ENCODE data around the gene PARN. TPM values are rescaled to one million over a fixed set of nuclear protein-coding genes. Genes with fewer than 3 reads are reported as not detected.

Gene PARN
- polyA plus RNA-seq, 3 donors: 18.4 to 24.4 (median 19.1) TPM

DNA sequence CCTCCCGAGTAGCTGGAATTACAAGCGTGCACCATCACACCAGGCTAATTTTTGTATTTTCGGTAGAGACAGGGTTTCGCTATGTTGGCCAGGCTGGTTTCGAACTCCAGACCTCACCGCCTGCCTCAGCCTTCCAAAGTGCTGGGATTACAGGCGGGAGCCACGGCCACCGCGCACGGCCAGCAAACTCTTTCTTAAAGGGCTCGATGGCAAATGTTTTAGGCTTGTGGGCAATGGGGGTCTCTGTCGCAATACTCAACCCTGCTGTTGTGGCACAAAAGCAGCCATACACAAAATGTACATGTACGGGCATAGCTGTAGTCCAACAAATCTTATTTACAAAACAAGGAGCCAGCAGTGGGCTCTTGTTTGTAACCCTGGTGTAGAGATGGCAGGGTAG is 18.4 kb downstream of the PARN start:
- Mint-ChIP-seq H3K27ac (no peak overlapping the region), H3K27me3 (ENCODE audit: low read depth in 3 of 3) (no peaks in the 10 kb centered on the region), H3K36me3 (peaks cover 76 to 97% of the 10 kb centered on the region in 2 donors), H3K4me3 (no peak overlapping the region), H3K9me3 (no peaks in the 10 kb centered on the region), H3K4me1 (no peaks in the 10 kb centered on the region)
- TF ChIP-seq, protein P1, sequence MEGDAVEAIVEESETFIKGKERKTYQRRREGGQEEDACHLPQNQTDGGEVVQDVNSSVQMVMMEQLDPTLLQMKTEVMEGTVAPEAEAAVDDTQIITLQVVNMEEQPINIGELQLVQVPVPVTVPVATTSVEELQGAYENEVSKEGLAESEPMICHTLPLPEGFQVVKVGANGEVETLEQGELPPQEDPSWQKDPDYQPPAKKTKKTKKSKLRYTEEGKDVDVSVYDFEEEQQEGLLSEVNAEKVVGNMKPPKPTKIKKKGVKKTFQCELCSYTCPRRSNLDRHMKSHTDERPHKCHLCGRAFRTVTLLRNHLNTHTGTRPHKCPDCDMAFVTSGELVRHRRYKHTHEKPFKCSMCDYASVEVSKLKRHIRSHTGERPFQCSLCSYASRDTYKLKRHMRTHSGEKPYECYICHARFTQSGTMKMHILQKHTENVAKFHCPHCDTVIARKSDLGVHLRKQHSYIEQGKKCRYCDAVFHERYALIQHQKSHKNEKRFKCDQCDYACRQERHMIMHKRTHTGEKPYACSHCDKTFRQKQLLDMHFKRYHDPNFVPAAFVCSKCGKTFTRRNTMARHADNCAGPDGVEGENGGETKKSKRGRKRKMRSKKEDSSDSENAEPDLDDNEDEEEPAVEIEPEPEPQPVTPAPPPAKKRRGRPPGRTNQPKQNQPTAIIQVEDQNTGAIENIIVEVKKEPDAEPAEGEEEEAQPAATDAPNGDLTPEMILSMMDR (IDR thresholded peaks at IDR 0.05): no peak
- Histone ChIP-seq H3K36me3 (replicated peaks in 1 of 2; ENCODE audit: control insufficient read depth in 1 of 2, insufficient read depth in 2 of 2, low read length in 2 of 2) (peaks cover 82 to 96% of the 10 kb centered on the region in 2 donors), H3K27ac (ENCODE audit: low read depth in 1 of 2, low read length in 2 of 2) (no peak overlapping the region), H4K20me1 (ENCODE audit: insufficient read depth, low read length) (no peaks in the 10 kb centered on the region), H3K79me2 (ENCODE audit: insufficient read depth, low read length) (no peaks in the 10 kb centered on the region), H3K4me1 (ENCODE audit: control insufficient read depth in 1 of 2, insufficient read depth in 2 of 2, low read length in 2 of 2) (no peaks in the 10 kb centered on the region), H3K4me3 (replicated peaks in 1 of 3; ENCODE audit: low read depth in 2 of 3, low read length in 3 of 3) (no peak overlapping the region), H3K9me3 (replicated peaks in 1 of 2; ENCODE audit: control insufficient read depth in 1 of 2, insufficient read depth in 1 of 2, low read length in 2 of 2) (no peaks in the 10 kb centered on the region), H3K27me3 (ENCODE audit: control insufficient read depth in 2 of 2, insufficient read depth in 2 of 2, low read length in 2 of 2) (no peaks in the 10 kb centered on the region), H3K9ac (ENCODE audit: insufficient read depth, low read length, poor library complexity, severe bottlenecking) (no peak overlapping the region), H2AFZ (ENCODE audit: insufficient read depth, low read depth, low read length, poor library complexity, severe bottlenecking) (no peak overlapping the region), H3K4me2 (replicated peaks; ENCODE audit: extremely low read depth, low read length, poor library complexity, severe bottlenecking) (no peak overlapping the region)
- intact Hi-C loops (cut with micrococcal nuclease): no loop called here
- DNase-seq: no peak
- WGBS (ENCODE audit: insufficient coverage): 99% methylated on average over 12 of the region's 14 CpGs

DNA sequence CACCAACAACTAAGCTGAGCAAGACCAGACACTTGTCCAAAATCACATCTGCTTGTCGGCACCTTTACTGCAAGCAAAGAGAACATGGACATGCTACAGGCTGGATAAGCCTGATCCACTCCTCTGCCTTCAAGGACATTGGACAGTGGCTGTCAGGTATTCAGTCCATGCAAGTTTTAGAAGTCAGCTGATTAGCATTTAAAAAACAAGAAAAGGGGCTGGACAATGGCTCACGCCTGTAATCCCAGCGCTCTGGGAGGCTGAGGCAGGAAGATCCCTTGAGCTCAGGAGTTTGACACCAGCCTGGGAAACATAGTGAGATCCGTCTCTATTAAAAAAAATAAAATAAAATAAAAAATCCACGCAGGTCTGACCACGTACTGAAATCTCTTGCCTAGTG is 20.3 kb downstream of the PARN start:
- TF ChIP-seq, protein P1 (IDR thresholded peaks at IDR 0.05): no peak
- Mint-ChIP-seq H3K9me3 (no peaks in the 10 kb centered on the region), H3K4me1 (no peaks in the 10 kb centered on the region), H3K27me3 (ENCODE audit: low read depth in 3 of 3) (no peaks in the 10 kb centered on the region), H3K27ac (no peak overlapping the region), H3K36me3 (peaks cover 67 to 94% of the 10 kb centered on the region in 2 donors), H3K4me3 (no peak overlapping the region)
- Histone ChIP-seq H3K79me2 (ENCODE audit: insufficient read depth, low read length) (no peaks in the 10 kb centered on the region), H3K27me3 (ENCODE audit: control insufficient read depth in 2 of 2, insufficient read depth in 2 of 2, low read length in 2 of 2) (no peaks in the 10 kb centered on the region), H3K4me2 (replicated peaks; ENCODE audit: extremely low read depth, low read length, poor library complexity, severe bottlenecking) (no peak overlapping the region), H4K20me1 (ENCODE audit: insufficient read depth, low read length) (no peaks in the 10 kb centered on the region), H3K27ac (ENCODE audit: low read depth in 1 of 2, low read length in 2 of 2) (no peak overlapping the region), H2AFZ (ENCODE audit: insufficient read depth, low read depth, low read length, poor library complexity, severe bottlenecking) (no peak overlapping the region), H3K4me1 (ENCODE audit: control insufficient read depth in 1 of 2, insufficient read depth in 2 of 2, low read length in 2 of 2) (no peaks in the 10 kb centered on the region), H3K9me3 (replicated peaks in 1 of 2; ENCODE audit: control insufficient read depth in 1 of 2, insufficient read depth in 1 of 2, low read length in 2 of 2) (no peaks in the 10 kb centered on the region), H3K4me3 (replicated peaks in 1 of 3; ENCODE audit: low read depth in 2 of 3, low read length in 3 of 3) (no peak overlapping the region), H3K36me3 (replicated peaks in 1 of 2; ENCODE audit: control insufficient read depth in 1 of 2, insufficient read depth in 2 of 2, low read length in 2 of 2) (peaks cover 79 to 96% of the 10 kb centered on the region in 2 donors), H3K9ac (ENCODE audit: insufficient read depth, low read length, poor library complexity, severe bottlenecking) (no peak overlapping the region)
- 94% methylated on average over 5 of the region's 6 CpGs for whole genome bisulfite sequencing (ENCODE audit: insufficient coverage)
- DNase-seq: no peak
- intact Hi-C loops (cut with micrococcal nuclease): no loop called here

Measured in CD14-positive monocyte (primary cell).